Smooth muscle cell (in vitro differentiated cells): Measurements from ENCODE around the gene SEC61A2. TPM values are rescaled to one million over a fixed set of nuclear protein-coding genes. Genes with fewer than 3 reads are reported as not detected.

Source experiments
- DNase-seq: peaks from one replicate; lab custom pipeline; 2025; ENCODE audit not compliant: unreplicated experiment; lab: John Stamatoyannopoulos, UW
- H2AFZ ChIP-seq: fragments of 200-600 bp; sonication (generic); 2 replicates; pipeline ENCODE4 v1.6.0; 2016; ENCODE audit warnings: antibody characterized with exemption, low read depth, mild to moderate bottlenecking
- H3F3A ChIP-seq: fragments of 200-600 bp; sonication (generic); 2 replicates; pipeline ENCODE4 v1.6.0; 2017; ENCODE audit warnings: antibody characterized with exemption, low read depth
- H3K27ac ChIP-seq: fragments of 200-600 bp; sonication (generic); 2 replicates; pipeline ENCODE4 v1.5.1; 2016; ENCODE audit warnings: low read depth, mild to moderate bottlenecking
- H3K27me3 ChIP-seq: fragments of 200-600 bp; sonication (generic); 2 replicates; pipeline ENCODE4 v1.6.1; 2016; ENCODE audit warnings: low read depth, mild to moderate bottlenecking
- H3K36me3 ChIP-seq: fragments of 200-600 bp; sonication (generic); 2 replicates; pipeline ENCODE4 v1.5.1; 2016; ENCODE audit warnings: low read depth
- H3K4me1 ChIP-seq: fragments of 200-600 bp; sonication (generic); 2 replicates; pipeline ENCODE4 v1.5.1; 2016; ENCODE audit warnings: low read depth
- H3K4me2 ChIP-seq: fragments of 200-600 bp; sonication (generic); 2 replicates; pipeline ENCODE4 v1.6.0; 2016; ENCODE audit warnings: mild to moderate bottlenecking
- H3K4me3 ChIP-seq: fragments of 200-600 bp; sonication (generic); 2 replicates; pipeline ENCODE4 v1.5.1; 2016; ENCODE audit warnings: mild to moderate bottlenecking
- H3K79me2 ChIP-seq: fragments of 200-600 bp; sonication (generic); 2 replicates; pipeline ENCODE4 v1.6.0; 2016; ENCODE audit warnings: low read depth, mild to moderate bottlenecking
- H3K9ac ChIP-seq: fragments of 200-600 bp; sonication (generic); 2 replicates; pipeline ENCODE4 v1.6.0; 2016; ENCODE audit warnings: low read depth
- H3K9me3 ChIP-seq: fragments of 200-600 bp; sonication (generic); replicated peaks from 2 replicates; pipeline ENCODE4 v1.5.1; 2016; ENCODE audit warnings: low read depth
- H4K20me1 ChIP-seq: fragments of 200-600 bp; sonication (generic); 2 replicates; pipeline ENCODE4 v1.6.0; 2016; ENCODE audit warnings: low read depth
- CTCF ChIP-seq: fragments of 200-600 bp; sonication (generic); IDR thresholded peaks from 2 replicates; pipeline ENCODE4 v1.5.1; 2017; ENCODE audit warnings: borderline replicate concordance, mild to moderate bottlenecking, antibody characterized with exemption; ENCODE audit not compliant: insufficient read depth, poor library complexity, severe bottlenecking
- WGBS: methylation state at CpG from one replicate; pipeline ENCODE4 v1.1.7; 2016; ENCODE audit warnings: low lambda C conversion rate; 5-methylcytosine and 5-hydroxymethylcytosine counted together
- polyA plus RNA-seq: library from polyadenylated mRNA; unstranded; fragments of >200 nt; fragmentation: Nextera tagmentation; extraction: Ambion mirVana; gene quantifications from 2 replicates; pipeline ENCODE4 v1.2.1, GENCODE V29; 2016
- total RNA-seq: library from RNA; depleted of rRNA; stranded (reverse); fragments of >200 nt; gene quantifications from 2 replicates; pipeline ENCODE4 v1.2.3, GENCODE V29; 2014

SEC61A2 gene
- total and polyA plus RNA-seq, 2 experiments from 2014 or later, result 9.7 to 14.2 TPM

- Histone ChIP-seq H3F3A (no peaks in the 10 kb centered on the region), H3K9me3 (no peaks in the 10 kb centered on the region), H3K9ac (no peak overlapping the region), H3K4me2 (no peak overlapping the region), H3K27ac (no peak overlapping the region), H3K4me3 (no peak overlapping the region), H2AFZ (no peak overlapping the region), H3K27me3 (no peaks in the 10 kb centered on the region), H3K79me2 (no peaks in the 10 kb centered on the region), H3K36me3 (peaks cover 11% of the 10 kb centered on the region), H3K4me1 (no peaks in the 10 kb centered on the region), H4K20me1 (no peaks in the 10 kb centered on the region)
- WGBS, result 94% methylated on average over 13 of the region's 13 CpGs
- DNase-seq, result no peak
- TF ChIP-seq CTCF, result no peak
Observed at GRCh38 chr10:12181065-12181775, 51.7 kb downstream of the SEC61A2 start.

GRCh38 chr10:12184165-12184564, 54.7 kb downstream of the SEC61A2 start:
- H3K27me3 ChIP-seq, result no peaks in the 10 kb centered on the region
- peaks cover 11% of the 10 kb centered on the region for H4K20me1 ChIP-seq
- H3K79me2 ChIP-seq, result peaks cover 21% of the 10 kb centered on the region
- no peaks in the 10 kb centered on the region for H3F3A ChIP-seq
- H3K9me3 ChIP-seq, result no peaks in the 10 kb centered on the region
- no peak overlapping the region for H3K9ac ChIP-seq
- no peak overlapping the region for H3K4me3 ChIP-seq
- peaks cover 11% of the 10 kb centered on the region for H3K36me3 ChIP-seq
- no peaks in the 10 kb centered on the region for H3K4me1 ChIP-seq
- H3K27ac ChIP-seq, result no peak overlapping the region
- no peak overlapping the region for H2AFZ ChIP-seq
- DNase-seq, result no peak
- WGBS, result 100% methylated on average over 7 of the region's 7 CpGs
- no peak overlapping the region for H3K4me2 ChIP-seq
- no peak for TF ChIP-seq CTCF

GRCh38 chr10:12186323-12186722, 56.8 kb downstream of the SEC61A2 start:
- TF ChIP-seq CTCF, result no peak
- DNase-seq, result no peak
- Histone ChIP-seq H3K4me3 (no peak overlapping the region), H3K36me3 (peaks cover 11% of the 10 kb centered on the region), H3F3A (no peaks in the 10 kb centered on the region), H3K4me2 (no peak overlapping the region), H2AFZ (no peak overlapping the region), H3K9ac (no peak overlapping the region), H3K27ac (no peak overlapping the region), H4K20me1 (peaks cover 15% of the 10 kb centered on the region), H3K4me1 (no peaks in the 10 kb centered on the region), H3K27me3 (no peaks in the 10 kb centered on the region), H3K79me2 (peaks cover 41% of the 10 kb centered on the region), H3K9me3 (no peaks in the 10 kb centered on the region)
- WGBS, result 95% methylated on average over 8 of the region's 8 CpGs
